ENCODE data around the gene SRSF1. TPM values are rescaled to one million over a fixed set of nuclear protein-coding genes. Genes with fewer than 3 reads are reported as not detected.
A peak's percentile ranks its signal among the peaks of the same experiment; 100 is the strongest.

SRSF1 gene
- total RNA-seq, 1 experiment from 2014 or later, result 381 TPM

GRCh38 chr17:57957886-57958285, 49.2 kb downstream of the SRSF1 start:
- Mint-ChIP-seq H3K4me1 (ENCODE audit: insufficient read depth, unreplicated experiment) (peaks cover 15% of the 10 kb centered on the region), H3K27me3 (ENCODE audit: insufficient read depth, unreplicated experiment) (no peaks in the 10 kb centered on the region), H3K9me3 (ENCODE audit: unreplicated experiment) (no peaks in the 10 kb centered on the region), H3K27ac (ENCODE audit: low read depth, unreplicated experiment) (no peak overlapping the region), H3K36me3 (ENCODE audit: insufficient read depth, unreplicated experiment) (no peaks in the 10 kb centered on the region), H3K4me3 (ENCODE audit: unreplicated experiment) (no peak overlapping the region)
- DNase-seq (ENCODE audit: unreplicated experiment), result no peak
- intact Hi-C loops (cut with micrococcal nuclease), result no loop called here
- BruUV-seq (replicated peaks), result no TSS peak
- no peak for TF ChIP-seq CTCF (IDR thresholded peaks at IDR 0.05; ENCODE audit: unreplicated experiment)
- ChIA-PET POLR2A (interaction anchor here (0.8 kb wide), 1 partner anchor 9 kb away, joined by 3 read pairs; no protein-coding TSS in a partner anchor), CTCF (interaction anchor here (0.6 kb wide), 1 partner anchor 19 kb away, joined by 5 read pairs; no protein-coding TSS in a partner anchor)

- ChIA-PET CTCF (interaction anchor here (1.0 to 1.9 kb wide), 2 partner anchors 10 kb away, joined by 3 to 11 read pairs; no protein-coding TSS in a partner anchor), POLR2A (interaction anchor here (0.6 kb wide), 1 partner anchor 163 kb away, joined by 3 read pairs; no protein-coding TSS in a partner anchor)
- TF ChIP-seq CTCF (IDR thresholded peaks at IDR 0.05; ENCODE audit: unreplicated experiment), result no peak
- intact Hi-C loops (cut with micrococcal nuclease), result no loop called here
- Mint-ChIP-seq H3K27me3 (ENCODE audit: insufficient read depth, unreplicated experiment) (no peaks in the 10 kb centered on the region), H3K9me3 (ENCODE audit: unreplicated experiment) (no peaks in the 10 kb centered on the region), H3K27ac (ENCODE audit: low read depth, unreplicated experiment) (no peak overlapping the region), H3K4me3 (ENCODE audit: unreplicated experiment) (no peak overlapping the region), H3K4me1 (ENCODE audit: insufficient read depth, unreplicated experiment) (peaks cover 16% of the 10 kb centered on the region), H3K36me3 (ENCODE audit: insufficient read depth, unreplicated experiment) (no peaks in the 10 kb centered on the region)
- no peak for DNase-seq (ENCODE audit: unreplicated experiment)
- BruUV-seq (replicated peaks), result no TSS peak
These were observed 49.8 kb downstream of the SRSF1 start for GRCh38 chr17:57957120-57957850.

- BruUV-seq (replicated peaks), result no TSS peak
- no peak for TF ChIP-seq CTCF (IDR thresholded peaks at IDR 0.05; ENCODE audit: unreplicated experiment)
- DNase-seq (ENCODE audit: unreplicated experiment), result no peak
- CTCF ChIA-PET, result interaction anchor here (1.0 to 1.9 kb wide), 8 partner anchors 9 to 100 kb away, joined by 3 to 11 read pairs (median 4); no protein-coding TSS in a partner anchor
- Mint-ChIP-seq H3K27ac (ENCODE audit: low read depth, unreplicated experiment) (no peak overlapping the region), H3K4me3 (ENCODE audit: unreplicated experiment) (peak overlapping the region; percentile 64), H3K4me1 (ENCODE audit: insufficient read depth, unreplicated experiment) (peaks cover 16% of the 10 kb centered on the region), H3K36me3 (ENCODE audit: insufficient read depth, unreplicated experiment) (no peaks in the 10 kb centered on the region), H3K27me3 (ENCODE audit: insufficient read depth, unreplicated experiment) (no peaks in the 10 kb centered on the region), H3K9me3 (ENCODE audit: unreplicated experiment) (no peaks in the 10 kb centered on the region)
- POLR2A ChIA-PET, result interaction anchor here (0.6 to 4.9 kb wide), 5 partner anchors 10 to 163 kb away, joined by 3 to 40 read pairs (median 3); no protein-coding TSS in a partner anchor
- intact Hi-C loops (cut with micrococcal nuclease), result no loop called here
These were observed 50.5 kb downstream of the SRSF1 start for GRCh38 chr17:57956291-57957119.
